ENCODE data around the gene WBP1L.

Gene WBP1L

GRCh38 chr10:102765336-102765735, 21.6 kb downstream of the WBP1L start:
- TF ChIP-seq CTCF (IDR thresholded peaks at IDR 0.05), result no peak

GRCh38 chr10:102767428-102768160, 23.8 kb downstream of the WBP1L start:
- no peak for TF ChIP-seq CTCF (IDR thresholded peaks at IDR 0.05)

GRCh38 chr10:102769375-102770107, 25.8 kb downstream of the WBP1L start:
- TF ChIP-seq CTCF (IDR thresholded peaks at IDR 0.05), result no peak

- TF ChIP-seq CTCF (IDR thresholded peaks at IDR 0.05), result no peak
Observed at GRCh38 chr10:102770108-102770482, 26.3 kb downstream of the WBP1L start.

- no peak for TF ChIP-seq CTCF (IDR thresholded peaks at IDR 0.05)
Observed at GRCh38 chr10:102770792-102771191, 27.0 kb downstream of the WBP1L start.

GRCh38 chr10:102773320-102773719, 29.6 kb downstream of the WBP1L start:
- no peak for TF ChIP-seq CTCF (IDR thresholded peaks at IDR 0.05)

- TF ChIP-seq CTCF (IDR thresholded peaks at IDR 0.05), result no peak
Observed at GRCh38 chr10:102773986-102774385, 30.2 kb downstream of the WBP1L start.

All from LNCAP (cell line).